ENCODE measurements around the gene ECI1. TPM values are rescaled to one million over a fixed set of nuclear protein-coding genes. Genes with fewer than 3 reads are reported as not detected.

The ECI1 gene
- total and polyA plus RNA-seq, 9 donors, result 44.4 to 81.7 (median 59.3) TPM

DNA sequence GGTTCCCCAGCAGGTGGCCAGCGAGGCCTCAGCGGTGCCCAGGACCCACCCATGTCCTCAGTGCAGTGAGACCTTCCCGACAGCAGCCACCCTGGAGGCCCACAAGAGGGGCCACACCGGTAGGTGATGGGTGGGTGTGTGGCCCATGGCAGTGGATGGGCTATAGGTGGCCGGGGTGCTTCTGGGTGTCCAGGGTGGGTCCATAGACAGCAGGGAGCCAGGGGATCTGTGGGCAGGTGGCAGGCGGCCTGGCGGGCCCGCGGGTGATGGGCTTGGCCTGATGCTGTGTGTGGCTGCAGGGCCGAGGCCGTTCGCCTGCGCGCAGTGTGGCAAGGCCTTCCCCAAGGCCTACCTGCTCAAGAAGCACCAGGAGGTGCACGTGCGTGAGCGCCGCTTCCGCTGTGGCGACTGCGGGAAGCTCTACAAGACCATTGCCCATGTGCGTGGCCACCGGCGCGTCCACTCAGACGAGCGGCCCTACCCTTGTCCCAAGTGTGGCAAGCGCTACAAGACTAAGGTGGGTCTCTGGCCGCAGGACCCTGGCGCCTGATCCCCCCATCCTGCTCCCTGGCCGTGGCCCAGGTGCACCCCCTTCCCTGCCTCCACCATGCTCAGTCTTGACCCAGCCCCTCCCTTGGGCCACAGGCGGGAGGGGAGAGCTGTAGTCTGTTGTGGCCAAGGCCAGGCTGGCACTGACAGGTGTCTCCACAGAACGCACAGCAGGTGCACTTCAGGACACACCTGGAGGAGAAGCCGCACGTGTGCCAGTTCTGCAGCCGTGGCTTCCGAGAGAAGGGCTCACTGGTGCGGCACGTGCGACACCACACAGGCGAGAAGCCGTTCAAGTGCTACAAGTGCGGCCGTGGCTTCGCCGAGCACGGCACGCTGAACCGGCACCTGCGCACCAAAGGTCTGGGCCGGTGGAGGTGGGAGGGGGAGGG is 17.2 kb downstream of the ECI1 start:
- Histone ChIP-seq H3K4me3 (ENCODE audit: low read length) (no peak overlapping the region), H3K27ac (ENCODE audit: low read length) (no peak overlapping the region), H3K36me3 (ENCODE audit: control insufficient read depth, insufficient read depth, low read length) (peaks cover 68% of the 10 kb centered on the region), H3K9me3 (replicated peaks; ENCODE audit: control insufficient read depth, low read depth, low read length) (no peaks in the 10 kb centered on the region), H3K4me1 (ENCODE audit: control insufficient read depth, insufficient read depth, low read length) (peaks cover 22% of the 10 kb centered on the region), H3K27me3 (ENCODE audit: control insufficient read depth, insufficient read depth, low read length) (peaks cover 37% of the 10 kb centered on the region)
- WGBS (ENCODE audit: insufficient coverage), result 94% methylated on average over 35 of the region's 51 CpGs
- DNase-seq, result no peak

DNA sequence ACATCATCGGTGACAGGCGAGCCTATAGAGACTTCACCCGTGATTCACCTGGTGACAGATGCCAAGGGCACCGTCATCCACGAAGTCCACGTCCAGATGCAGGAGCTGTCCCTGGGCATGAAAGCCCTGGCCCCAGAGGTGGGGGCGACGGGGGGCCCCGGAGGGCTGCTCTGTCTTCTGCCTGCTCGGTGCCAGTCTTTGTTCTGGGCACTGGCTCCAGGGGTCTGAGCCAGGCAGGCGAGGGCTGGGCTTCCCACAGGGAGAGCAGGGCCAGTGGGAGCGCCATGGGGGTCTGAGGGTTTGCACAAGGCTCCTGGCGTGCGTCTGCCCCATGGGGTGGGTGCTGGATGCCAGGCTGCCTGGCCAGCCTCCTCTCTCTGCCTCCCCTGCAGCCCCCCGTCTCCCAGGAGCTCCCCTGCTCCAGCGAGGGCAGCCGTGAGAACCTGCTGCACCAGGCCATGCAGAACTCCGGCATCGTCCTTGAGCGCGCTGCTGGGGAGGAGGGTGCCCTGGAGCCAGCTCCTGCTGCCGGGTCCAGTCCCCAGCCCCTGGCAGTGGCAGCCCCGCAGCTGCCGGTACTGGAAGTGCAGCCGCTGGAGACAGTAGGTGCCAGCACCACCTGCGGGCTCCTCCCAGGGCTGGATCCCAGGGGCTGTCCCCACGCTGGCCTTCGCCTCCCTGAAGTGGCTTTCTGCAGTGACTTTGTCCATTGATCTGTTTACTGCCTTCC is 18.2 kb downstream of the ECI1 start:
- H3K27ac ChIP-seq (ENCODE audit: low read length), result no peak overlapping the region
- peaks cover 75% of the 10 kb centered on the region for H3K36me3 ChIP-seq (ENCODE audit: control insufficient read depth, insufficient read depth, low read length)
- no peak for DNase-seq
- peaks cover 22% of the 10 kb centered on the region for H3K4me1 ChIP-seq (ENCODE audit: control insufficient read depth, insufficient read depth, low read length)
- H3K9me3 ChIP-seq (replicated peaks; ENCODE audit: control insufficient read depth, low read depth, low read length), result no peaks in the 10 kb centered on the region
- WGBS (ENCODE audit: insufficient coverage), result 94% methylated on average over 26 of the region's 28 CpGs
- H3K4me3 ChIP-seq (ENCODE audit: low read length), result no peak overlapping the region
- H3K27me3 ChIP-seq (ENCODE audit: control insufficient read depth, insufficient read depth, low read length), result peaks cover 32% of the 10 kb centered on the region

DNA sequence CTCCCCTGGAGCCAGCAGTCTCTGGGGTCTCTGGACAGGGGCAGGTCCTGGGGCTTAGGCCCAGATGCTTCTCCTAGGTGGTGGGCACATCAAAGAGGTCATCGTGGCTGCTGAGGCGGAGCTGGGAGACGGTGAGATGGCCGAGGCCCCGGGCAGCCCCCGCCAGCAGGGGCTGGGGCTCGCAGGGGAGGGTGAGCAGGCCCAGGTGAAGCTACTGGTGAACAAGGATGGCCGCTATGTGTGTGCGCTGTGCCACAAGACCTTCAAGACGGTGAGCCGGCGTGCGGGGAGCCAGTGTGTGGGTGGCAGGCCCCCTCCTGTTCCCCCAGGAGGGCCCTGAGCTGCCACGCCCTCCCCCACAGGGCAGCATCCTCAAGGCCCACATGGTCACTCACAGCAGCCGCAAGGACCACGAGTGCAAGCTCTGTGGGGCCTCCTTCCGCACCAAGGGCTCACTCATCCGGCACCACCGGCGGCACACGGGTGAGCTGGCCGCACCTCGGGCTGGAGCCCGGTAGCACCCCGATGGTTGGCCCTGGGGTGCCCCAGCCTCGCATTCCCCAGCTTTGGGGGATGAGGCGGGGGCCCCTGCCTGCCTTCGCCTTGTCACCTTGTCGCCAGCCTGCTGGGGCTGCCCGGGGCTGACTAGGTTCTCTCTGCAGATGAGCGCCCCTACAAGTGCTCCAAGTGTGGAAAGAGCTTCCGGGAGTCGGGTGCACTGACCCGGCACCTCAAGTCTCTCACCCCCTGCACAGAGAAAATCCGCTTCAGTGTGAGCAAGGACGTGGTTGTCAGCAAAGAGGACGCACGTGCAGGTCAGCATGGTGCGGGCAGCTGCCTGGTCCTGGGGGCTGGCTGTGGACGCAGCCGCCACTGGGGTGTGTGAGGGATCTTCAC is 19.0 kb downstream of the ECI1 start:
- Histone ChIP-seq H3K4me3 (ENCODE audit: low read length) (no peak overlapping the region), H3K27me3 (ENCODE audit: control insufficient read depth, insufficient read depth, low read length) (peaks cover 23% of the 10 kb centered on the region), H3K36me3 (ENCODE audit: control insufficient read depth, insufficient read depth, low read length) (peaks cover 81% of the 10 kb centered on the region), H3K9me3 (replicated peaks; ENCODE audit: control insufficient read depth, low read depth, low read length) (no peaks in the 10 kb centered on the region), H3K27ac (ENCODE audit: low read length) (no peak overlapping the region), H3K4me1 (ENCODE audit: control insufficient read depth, insufficient read depth, low read length) (peaks cover 15% of the 10 kb centered on the region)
- DNase-seq, result no peak
- 89% methylated on average over 31 of the region's 41 CpGs for WGBS (ENCODE audit: insufficient coverage)

DNA sequence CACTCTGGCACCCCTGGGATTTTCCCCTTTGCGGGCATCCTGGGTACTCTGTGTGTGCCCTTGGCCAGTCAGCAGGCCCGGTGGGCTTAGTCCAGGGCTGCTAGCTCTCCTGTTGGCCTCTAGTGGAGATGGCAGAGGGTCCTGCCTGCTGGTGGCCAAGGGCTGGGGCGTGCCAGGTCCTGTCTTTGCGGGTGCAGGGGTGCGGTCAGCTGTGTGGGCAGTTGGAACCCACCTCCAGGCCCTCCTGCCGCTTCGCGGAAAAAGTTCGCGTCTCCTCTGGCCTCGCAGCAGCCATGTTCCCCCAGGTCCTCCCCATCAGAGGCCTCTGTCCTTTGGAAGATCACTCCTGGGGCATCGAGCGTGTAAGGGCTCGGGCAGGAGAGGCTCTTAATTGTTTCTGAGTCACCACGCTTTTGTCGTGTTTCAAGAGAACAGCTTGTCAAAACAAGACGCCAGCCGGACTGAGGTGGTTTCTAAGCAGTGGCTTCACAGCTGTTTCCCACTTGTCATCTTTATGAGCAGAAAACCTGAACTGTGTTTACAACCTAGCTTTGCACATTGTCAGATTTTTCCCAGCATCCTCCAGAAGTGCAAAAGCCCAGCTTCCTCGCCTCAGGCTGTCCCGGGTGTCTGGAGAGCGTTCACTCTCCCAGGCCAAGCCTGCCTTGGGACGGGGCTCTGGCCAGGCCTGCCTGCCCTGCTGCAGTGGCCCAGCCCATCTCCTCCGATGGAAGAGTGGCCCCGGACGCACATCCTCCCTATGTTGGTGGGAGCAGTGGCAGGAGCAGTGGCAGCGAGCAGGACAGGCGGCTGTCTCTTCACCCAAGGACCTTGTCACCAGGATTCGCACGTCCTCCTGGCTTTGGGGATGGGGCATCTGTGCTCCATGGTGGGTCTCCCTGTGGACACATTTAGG is 20.1 kb downstream of the ECI1 start:
- no peak for DNase-seq
- Histone ChIP-seq H3K4me1 (ENCODE audit: control insufficient read depth, insufficient read depth, low read length) (peaks cover 5% of the 10 kb centered on the region), H3K4me3 (ENCODE audit: low read length) (no peak overlapping the region), H3K27me3 (ENCODE audit: control insufficient read depth, insufficient read depth, low read length) (peaks cover 12% of the 10 kb centered on the region), H3K9me3 (replicated peaks; ENCODE audit: control insufficient read depth, low read depth, low read length) (no peaks in the 10 kb centered on the region), H3K36me3 (ENCODE audit: control insufficient read depth, insufficient read depth, low read length) (peaks cover 87% of the 10 kb centered on the region), H3K27ac (ENCODE audit: low read length) (no peak overlapping the region)
- 79% methylated on average over 29 of the region's 29 CpGs for WGBS (ENCODE audit: insufficient coverage)

DNA sequence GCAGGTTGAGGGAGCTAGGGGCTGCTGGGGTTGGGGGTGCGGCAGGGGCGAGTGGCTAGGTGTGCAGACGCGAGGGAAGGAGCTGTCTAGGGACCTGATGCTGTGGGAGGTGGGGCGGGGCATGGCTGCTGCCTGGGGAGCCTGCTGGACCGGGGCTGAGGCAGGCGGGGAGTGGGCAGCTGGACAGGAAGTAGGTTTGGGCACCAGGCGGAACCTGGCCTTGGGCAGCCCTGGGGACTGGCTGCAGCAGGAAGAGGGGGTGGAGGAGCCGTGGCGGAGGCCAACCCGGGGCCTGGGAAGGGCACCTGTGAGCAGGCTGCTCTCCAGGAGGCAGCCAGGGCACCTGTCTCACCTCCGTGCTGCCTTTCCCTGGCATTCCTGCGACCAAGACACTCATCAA is 21.0 kb downstream of the ECI1 start:
- peaks cover 3% of the 10 kb centered on the region for H3K27me3 ChIP-seq (ENCODE audit: control insufficient read depth, insufficient read depth, low read length)
- no peaks in the 10 kb centered on the region for H3K4me1 ChIP-seq (ENCODE audit: control insufficient read depth, insufficient read depth, low read length)
- H3K27ac ChIP-seq (ENCODE audit: low read length), result no peak overlapping the region
- no peak for DNase-seq
- H3K36me3 ChIP-seq (ENCODE audit: control insufficient read depth, insufficient read depth, low read length), result peaks cover 83% of the 10 kb centered on the region
- H3K4me3 ChIP-seq (ENCODE audit: low read length), result no peak overlapping the region
- H3K9me3 ChIP-seq (replicated peaks; ENCODE audit: control insufficient read depth, low read depth, low read length), result no peaks in the 10 kb centered on the region
- WGBS (ENCODE audit: insufficient coverage), result 84% methylated on average over 10 of the region's 13 CpGs

DNA sequence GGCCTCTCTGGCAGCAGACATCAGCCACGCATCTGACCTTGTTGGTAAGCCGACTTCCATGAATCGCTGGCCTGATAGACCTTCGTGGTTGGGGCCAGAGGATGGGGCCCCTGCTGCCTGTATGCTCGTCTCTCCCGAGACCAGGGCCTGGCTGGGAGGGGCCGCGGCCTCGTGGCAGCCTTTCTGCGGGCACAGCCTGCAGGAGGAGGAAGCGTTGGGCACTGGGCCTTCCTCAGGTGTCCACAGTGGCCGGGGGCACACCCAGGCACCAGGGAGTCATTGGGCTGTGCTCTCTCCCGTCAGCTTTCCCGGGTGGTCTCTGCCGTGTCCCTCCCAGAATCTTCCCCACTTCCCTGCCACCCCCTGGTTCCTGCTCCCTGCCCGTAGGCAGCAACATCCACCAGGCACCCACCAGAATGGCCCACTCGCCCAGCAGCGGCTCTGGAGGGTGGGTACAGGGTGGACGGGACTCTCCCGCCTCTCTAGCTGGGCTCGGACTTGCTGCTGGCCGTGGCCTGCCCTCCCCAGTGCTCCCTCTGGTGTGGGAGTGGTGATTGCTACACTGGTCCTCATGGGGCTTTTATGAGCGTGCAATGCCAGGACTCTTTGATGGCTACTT is 21.6 kb downstream of the ECI1 start:
- Histone ChIP-seq H3K27ac (ENCODE audit: low read length) (no peak overlapping the region), H3K4me1 (ENCODE audit: control insufficient read depth, insufficient read depth, low read length) (peaks cover 4% of the 10 kb centered on the region), H3K9me3 (replicated peaks; ENCODE audit: control insufficient read depth, low read depth, low read length) (no peaks in the 10 kb centered on the region), H3K27me3 (ENCODE audit: control insufficient read depth, insufficient read depth, low read length) (no peaks in the 10 kb centered on the region), H3K36me3 (ENCODE audit: control insufficient read depth, insufficient read depth, low read length) (peaks cover 77% of the 10 kb centered on the region), H3K4me3 (ENCODE audit: low read length) (no peak overlapping the region)
- WGBS (ENCODE audit: insufficient coverage), result 82% methylated on average over 21 of the region's 23 CpGs
- no peak for DNase-seq

DNA sequence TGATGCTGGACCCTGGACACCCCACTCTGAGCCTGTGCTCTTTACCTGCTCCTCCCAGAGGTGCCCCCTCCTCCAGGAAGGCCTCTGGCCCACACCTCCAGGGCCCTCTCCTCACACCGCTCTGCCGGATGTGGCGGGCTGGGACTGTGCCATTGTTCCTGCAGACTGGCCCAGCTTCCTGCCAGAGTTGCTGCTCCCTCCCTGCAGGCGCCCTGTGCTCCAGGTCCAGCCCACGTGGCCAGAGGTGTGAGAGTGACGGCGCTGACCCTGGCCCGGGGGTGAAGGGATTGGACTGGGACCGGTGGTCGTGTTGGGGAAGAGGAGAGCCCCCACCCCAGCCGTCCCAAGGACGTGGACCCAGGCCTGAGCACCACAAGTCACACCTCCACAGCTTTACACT is 22.3 kb downstream of the ECI1 start:
- H3K4me3 ChIP-seq (ENCODE audit: low read length), result no peak overlapping the region
- no peak for DNase-seq
- H3K27me3 ChIP-seq (ENCODE audit: control insufficient read depth, insufficient read depth, low read length), result no peaks in the 10 kb centered on the region
- no peak overlapping the region for H3K27ac ChIP-seq (ENCODE audit: low read length)
- H3K36me3 ChIP-seq (ENCODE audit: control insufficient read depth, insufficient read depth, low read length), result peaks cover 71% of the 10 kb centered on the region
- peaks cover 11% of the 10 kb centered on the region for H3K4me1 ChIP-seq (ENCODE audit: control insufficient read depth, insufficient read depth, low read length)
- no peaks in the 10 kb centered on the region for H3K9me3 ChIP-seq (replicated peaks; ENCODE audit: control insufficient read depth, low read depth, low read length)
- WGBS (ENCODE audit: insufficient coverage), result 90% methylated on average over 7 of the region's 12 CpGs

DNA sequence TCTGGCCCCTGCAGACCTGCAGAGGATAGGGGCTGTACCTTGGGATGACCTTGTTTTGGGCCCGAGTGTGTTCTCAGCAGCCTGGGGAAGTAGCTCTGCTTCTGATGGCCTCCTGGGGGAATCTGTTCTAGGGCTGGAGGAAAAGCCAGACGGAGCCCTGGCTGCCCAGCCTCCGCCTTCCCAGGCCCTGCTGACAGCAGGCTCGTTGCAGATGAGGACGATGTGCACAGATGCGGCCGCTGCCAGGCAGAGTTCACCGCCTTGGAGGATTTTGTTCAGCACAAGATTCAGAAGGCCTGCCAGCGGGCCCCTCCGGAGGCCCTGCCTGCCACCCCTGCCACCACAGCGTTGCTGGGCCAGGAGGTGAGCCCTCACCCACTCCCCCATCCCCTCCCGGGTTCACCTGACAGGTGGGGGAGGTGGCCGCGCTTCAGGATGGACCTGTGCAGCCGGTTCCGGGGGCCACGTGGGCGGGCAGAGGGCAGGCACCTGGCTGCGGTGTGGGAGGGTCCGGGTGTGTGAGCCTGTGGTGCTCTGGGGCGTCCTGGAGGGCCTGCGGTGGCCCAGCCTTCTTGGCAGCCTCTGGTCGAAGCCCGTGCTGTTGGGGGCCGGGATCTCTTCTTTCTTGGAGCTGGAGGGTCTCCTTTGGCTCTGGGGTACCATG is 23.1 kb downstream of the ECI1 start:
- Histone ChIP-seq H3K9me3 (replicated peaks; ENCODE audit: control insufficient read depth, low read depth, low read length) (no peaks in the 10 kb centered on the region), H3K36me3 (ENCODE audit: control insufficient read depth, insufficient read depth, low read length) (peaks cover 63% of the 10 kb centered on the region), H3K4me1 (ENCODE audit: control insufficient read depth, insufficient read depth, low read length) (peaks cover 12% of the 10 kb centered on the region), H3K27me3 (ENCODE audit: control insufficient read depth, insufficient read depth, low read length) (no peaks in the 10 kb centered on the region), H3K27ac (ENCODE audit: low read length) (no peak overlapping the region), H3K4me3 (ENCODE audit: low read length) (no peak overlapping the region)
- 87% methylated on average over 18 of the region's 25 CpGs for WGBS (ENCODE audit: insufficient coverage)
- no peak for DNase-seq

Data from muscle of leg (tissue), 11 donors.